GM12892 (cell line): ENCODE results near the gene DYNLT4.

ENCODE experiments used
- POLR2A ChIP-seq: IDR thresholded peaks from 2 replicates; pipeline ENCODE4 v1.6.1; 2011; ENCODE audit warnings: low read depth, low read length, control low read depth
- POLR2AphosphoS5 ChIP-seq: IDR thresholded peaks from 2 replicates; pipeline ENCODE4 v1.6.1; 2011; ENCODE audit warnings: low read depth, low read length, control low read depth
- TAF1 ChIP-seq: IDR thresholded peaks from 2 replicates; pipeline ENCODE4 v1.6.1; 2011; ENCODE audit warnings: low read depth, mild to moderate bottlenecking, control low read depth, low read length, borderline replicate concordance

DNA sequence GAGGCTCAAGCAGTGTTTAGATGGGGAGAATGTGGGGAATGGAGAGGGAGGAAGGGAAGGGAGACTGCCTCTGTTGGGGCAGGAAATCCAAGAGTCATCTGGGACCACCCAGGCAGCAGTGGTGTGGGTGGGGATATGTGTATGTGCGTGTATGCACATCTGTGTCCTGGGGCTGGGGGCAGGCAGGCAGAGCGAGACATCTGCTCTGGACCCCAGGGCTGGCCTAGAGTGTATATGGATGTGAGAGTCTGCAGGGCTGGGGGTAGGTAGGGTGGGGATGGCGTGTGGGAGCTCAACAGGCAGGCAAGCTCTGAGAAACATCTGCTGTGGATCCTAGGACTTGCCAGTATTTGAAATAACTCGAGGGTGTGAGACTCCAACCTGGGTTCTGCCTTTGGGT lies 32.4 kb upstream of the DYNLT4 start:
- TF ChIP-seq POLR2A (no peak), POLR2AphosphoS5 (no peak), TAF1 (no peak)
